ENCODE results near the gene USP17L29. TPM values are rescaled to one million over a fixed set of nuclear protein-coding genes. Genes with fewer than 3 reads are reported as not detected.
"Not testable (repeated sequence)": the region's sequence is repeated elsewhere in the genome, so short reads cannot be mapped to it uniquely, and the experiment has no call there.

Gene USP17L29
- total RNA-seq (2021; fragmentation: NEBNext Ultra II Directional; extraction: Animal tissue kit (Norgen Biotek cat#: 25700)): not detected in 2 replicates
- polyA plus RNA-seq (2011; rRNA removed): not detected in 2 replicates
- polyA plus RNA-seq (2011; cell fraction: cytosol; rRNA removed): not detected
- polyA plus RNA-seq (2011; cell fraction: nucleus; rRNA removed): not detected
- not detected in 4 replicates for polyA plus RNA-seq (2012, experiment 1 of 2)
- not detected for polyA plus RNA-seq (2012, experiment 2 of 2)
- not detected for polyA plus RNA-seq (2013, experiment 1 of 2)
- polyA plus RNA-seq (2013, experiment 2 of 2): not detected
- not detected in 2 replicates for polyA minus RNA-seq (2011; rRNA and poly(A)+ RNA removed)
- not detected for polyA minus RNA-seq (2011; cell fraction: cytosol; rRNA and poly(A)+ RNA removed)
- polyA minus RNA-seq (2011; cell fraction: nucleus; rRNA and poly(A)+ RNA removed): not detected
- long read RNA-seq, experiment 1: 0 reads
- long read RNA-seq, experiment 2: 0 reads

GRCh38 chr4:9353338-9353737 is at the start of gene USP17L29:
TSS of gene USP17L29 (plus strand) at chr4:9353638. CDS start at chr4:9353638, 0 bp downstream.
- H3K36me3 ChIP-seq (ENCODE audit: control insufficient read depth in 2 of 4, insufficient read depth in 4 of 4, low read length in 3 of 4); H3K56ac ChIP-seq (replicated peaks; ENCODE audit: insufficient read length, low read depth, low read length); CTCF ChIA-PET (ENCODE audit: partially characterized antibody); DNase-seq (ENCODE audit: low read depth in 1 of 2, low spot score in 2 of 2); H3K9ac ChIP-seq (replicated peaks in 1 of 4; ENCODE audit: extremely low read depth in 1 of 4, low read depth in 3 of 4, low read length in 3 of 4); H3K79me2 ChIP-seq (ENCODE audit: control insufficient read depth in 1 of 2, insufficient read depth in 2 of 2, low read length in 2 of 2); H3K27me3 ChIP-seq (replicated peaks in 1 of 4; ENCODE audit: control insufficient read depth in 3 of 4, extremely low read depth in 1 of 4, insufficient read depth in 3 of 4, low read length in 3 of 4); H3K27ac ChIP-seq (ENCODE audit: low read depth, low read length); H3K4me1 ChIP-seq (replicated peaks in 1 of 4; ENCODE audit: control insufficient read depth in 3 of 4, insufficient read depth in 4 of 4, low read length in 3 of 4); H3K4me2 ChIP-seq (ENCODE audit: insufficient read depth in 1 of 2, low read depth in 2 of 2, low read length in 2 of 2); H3K79me1 ChIP-seq (ENCODE audit: low read depth, low read length); FAIRE-seq; H2AK5ac ChIP-seq (ENCODE audit: low read depth, low read length); H3K18ac ChIP-seq (ENCODE audit: extremely low read depth, low read length); H2BK20ac ChIP-seq (ENCODE audit: low read length); H2BK5ac ChIP-seq (ENCODE audit: low read depth, low read length); POLR2A ChIA-PET (ENCODE audit: partially characterized antibody); H2BK12ac ChIP-seq (ENCODE audit: low read depth, low read length); H4K8ac ChIP-seq (ENCODE audit: extremely low read depth, insufficient read depth, low read length); H3K4ac ChIP-seq (replicated peaks; ENCODE audit: insufficient read length, low read depth, low read length); H3K9me3 ChIP-seq (ENCODE audit: insufficient read depth in 2 of 2, low read depth in 1 of 2, low read length in 1 of 2); H2BK120ac ChIP-seq (replicated peaks; ENCODE audit: low read depth, low read length); H3K14ac ChIP-seq (ENCODE audit: insufficient read length); H3K23me2 ChIP-seq (ENCODE audit: low read depth, low read length); H2BK15ac ChIP-seq (ENCODE audit: low read length); H4K91ac ChIP-seq (replicated peaks; ENCODE audit: insufficient read length, low read length); H2AFZ ChIP-seq (ENCODE audit: low read length); H3K23ac ChIP-seq (ENCODE audit: insufficient read length); H4K5ac ChIP-seq (ENCODE audit: insufficient read length, low read depth, low read length); H4K20me1 ChIP-seq (replicated peaks in 1 of 2; ENCODE audit: control insufficient read depth in 1 of 2, insufficient read depth in 2 of 2, low read length in 2 of 2); H3K4me3 ChIP-seq (ENCODE audit: extremely low read depth in 1 of 4, insufficient read depth in 2 of 4, low read depth in 3 of 4, low read length in 4 of 4): not testable (repeated sequence)
- WGBS, 2 experiments (ENCODE audit: extremely low coverage in 1 of 2, insufficient coverage in 1 of 2, insufficient read length in 1 of 2, insufficient replicate concordance in 2 of 2, low coverage in 1 of 2, low lambda C conversion rate in 2 of 2, missing lambda C conversion rate in 1 of 2): no CpG with 5 or more reads among the region's 15 CpGs

GRCh38 chr4:9324191-9324590 is 29.2 kb upstream of the USP17L29 start:
- H3K23ac ChIP-seq (ENCODE audit: insufficient read length); H3K79me1 ChIP-seq (ENCODE audit: low read depth, low read length); H3K79me2 ChIP-seq (ENCODE audit: control insufficient read depth in 1 of 2, insufficient read depth in 2 of 2, low read length in 2 of 2); H2BK20ac ChIP-seq (ENCODE audit: low read length); H3K27me3 ChIP-seq (replicated peaks in 1 of 4; ENCODE audit: control insufficient read depth in 3 of 4, extremely low read depth in 1 of 4, insufficient read depth in 3 of 4, low read length in 3 of 4); H3K14ac ChIP-seq (ENCODE audit: insufficient read length); CTCF ChIA-PET (ENCODE audit: partially characterized antibody); H4K8ac ChIP-seq (ENCODE audit: extremely low read depth, insufficient read depth, low read length); H2AFZ ChIP-seq (ENCODE audit: low read length); H2BK15ac ChIP-seq (ENCODE audit: low read length); H3K4me1 ChIP-seq (replicated peaks in 1 of 4; ENCODE audit: control insufficient read depth in 3 of 4, insufficient read depth in 4 of 4, low read length in 3 of 4); H3K4me2 ChIP-seq (ENCODE audit: insufficient read depth in 1 of 2, low read depth in 2 of 2, low read length in 2 of 2); H3K27ac ChIP-seq (ENCODE audit: low read depth, low read length); H4K5ac ChIP-seq (ENCODE audit: insufficient read length, low read depth, low read length); H3K36me3 ChIP-seq (ENCODE audit: control insufficient read depth in 2 of 4, insufficient read depth in 4 of 4, low read length in 3 of 4); H2AK5ac ChIP-seq (ENCODE audit: low read depth, low read length); H3K9ac ChIP-seq (replicated peaks in 1 of 4; ENCODE audit: extremely low read depth in 1 of 4, low read depth in 3 of 4, low read length in 3 of 4); H3K9me3 ChIP-seq (ENCODE audit: insufficient read depth in 2 of 2, low read depth in 1 of 2, low read length in 1 of 2); H3K56ac ChIP-seq (replicated peaks; ENCODE audit: insufficient read length, low read depth, low read length); FAIRE-seq; H3K18ac ChIP-seq (ENCODE audit: extremely low read depth, low read length); H2BK120ac ChIP-seq (replicated peaks; ENCODE audit: low read depth, low read length); POLR2A ChIA-PET (ENCODE audit: partially characterized antibody); H2BK12ac ChIP-seq (ENCODE audit: low read depth, low read length); H3K23me2 ChIP-seq (ENCODE audit: low read depth, low read length); H3K4ac ChIP-seq (replicated peaks; ENCODE audit: insufficient read length, low read depth, low read length); H4K20me1 ChIP-seq (replicated peaks in 1 of 2; ENCODE audit: control insufficient read depth in 1 of 2, insufficient read depth in 2 of 2, low read length in 2 of 2); H3K4me3 ChIP-seq (ENCODE audit: extremely low read depth in 1 of 4, insufficient read depth in 2 of 4, low read depth in 3 of 4, low read length in 4 of 4); H4K91ac ChIP-seq (replicated peaks; ENCODE audit: insufficient read length, low read length); H2BK5ac ChIP-seq (ENCODE audit: low read depth, low read length): not testable (repeated sequence)
- DNase-seq (ENCODE audit: low read depth in 1 of 2, low spot score in 2 of 2): peak in 1 of 2 experiments; percentile 10
- WGBS, 2 experiments (ENCODE audit: extremely low coverage in 1 of 2, insufficient coverage in 1 of 2, insufficient read length in 1 of 2, insufficient replicate concordance in 2 of 2, low coverage in 1 of 2, low lambda C conversion rate in 2 of 2, missing lambda C conversion rate in 1 of 2): 84% methylated on average over 4 of the region's 13 CpGs; no CpG with 5 or more reads in 1 of the 2 experiments
